ENCODE data around the gene FHIT. TPM values are rescaled to one million over a fixed set of nuclear protein-coding genes. Genes with fewer than 3 reads are reported as not detected.

FHIT gene
- polyA plus RNA-seq, 1 of the 3 experiments (the other 2 are of a cell fraction): 0.41 TPM

DNA sequence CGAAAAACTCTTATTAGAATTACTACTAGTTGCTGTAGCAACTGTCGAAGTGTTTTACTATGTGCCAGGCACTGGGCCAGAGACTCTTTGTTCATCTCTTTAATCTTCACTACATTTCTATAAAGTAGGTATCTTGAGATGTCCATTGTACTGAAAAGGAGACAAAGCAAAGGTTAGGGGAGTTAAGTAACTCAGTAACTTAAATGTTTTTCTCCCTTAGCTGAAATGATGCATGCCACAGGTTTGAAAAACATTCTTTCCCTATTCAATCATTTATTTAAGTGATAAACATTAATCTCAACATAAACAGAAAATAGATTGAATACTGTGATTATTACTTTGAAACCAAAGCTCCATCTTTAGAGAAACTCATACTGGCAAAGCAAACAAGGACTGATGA is 776.2 kb downstream of the FHIT start:
- Histone ChIP-seq H3K9me2 (no peaks in the 10 kb centered on the region), H4K20me1 (ENCODE audit: insufficient read depth) (no peaks in the 10 kb centered on the region), H3K4me1 (ENCODE audit: control insufficient read depth in 1 of 2, insufficient read depth in 2 of 2, low read depth in 1 of 2, low read length in 1 of 2) (no peaks in the 10 kb centered on the region), H3K4me2 (no peak overlapping the region), H3F3A (replicated peaks; ENCODE audit: insufficient read depth) (no peaks in the 10 kb centered on the region), H3K9me3 (no peaks in the 10 kb centered on the region), H3K79me2 (ENCODE audit: insufficient read depth) (no peaks in the 10 kb centered on the region), H2AFZ (ENCODE audit: low read depth) (no peak overlapping the region), H3K4me3 (ENCODE audit: low read depth in 2 of 2, low read length in 1 of 2) (no peak overlapping the region), H3K27ac (ENCODE audit: low read depth in 2 of 2, low read length in 1 of 2) (no peak overlapping the region), H3K27me3 (ENCODE audit: insufficient read depth) (no peaks in the 10 kb centered on the region), H3K9ac (no peak overlapping the region), H3K36me3 (replicated peaks in 1 of 2; ENCODE audit: control insufficient read depth in 1 of 2, insufficient read depth in 2 of 2, low read length in 1 of 2) (no peaks in the 10 kb centered on the region)
- WGBS (ENCODE audit: low lambda C conversion rate): 35% methylated on average over 2 of the region's 2 CpGs
- DNase-seq: no peak
- TF ChIP-seq RXRA (IDR thresholded peaks at IDR 0.05; ENCODE audit: borderline replicate concordance, low read depth) (no peak), FOXM1 (IDR thresholded peaks at IDR 0.05; ENCODE audit: low read depth) (no peak), POLR2AphosphoS5 (IDR thresholded peaks at IDR 0.05; ENCODE audit: low read depth, low read length) (no peak), RFX5 (IDR thresholded peaks at IDR 0.05; ENCODE audit: low read length) (no peak), GABPA (IDR thresholded peaks at IDR 0.05; ENCODE audit: low read depth) (no peak), NFIC (IDR thresholded peaks at IDR 0.05; ENCODE audit: borderline replicate concordance) (no peak), NRF1 (IDR thresholded peaks at IDR 0.05; ENCODE audit: low read depth, low read length) (no peak), MEF2A (IDR thresholded peaks at IDR 0.05; ENCODE audit: borderline replicate concordance, low read depth) (no peak), TEAD4 (IDR thresholded peaks at IDR 0.05; ENCODE audit: borderline replicate concordance, insufficient read depth) (no peak)
- TF ChIP-seq, protein P1, sequence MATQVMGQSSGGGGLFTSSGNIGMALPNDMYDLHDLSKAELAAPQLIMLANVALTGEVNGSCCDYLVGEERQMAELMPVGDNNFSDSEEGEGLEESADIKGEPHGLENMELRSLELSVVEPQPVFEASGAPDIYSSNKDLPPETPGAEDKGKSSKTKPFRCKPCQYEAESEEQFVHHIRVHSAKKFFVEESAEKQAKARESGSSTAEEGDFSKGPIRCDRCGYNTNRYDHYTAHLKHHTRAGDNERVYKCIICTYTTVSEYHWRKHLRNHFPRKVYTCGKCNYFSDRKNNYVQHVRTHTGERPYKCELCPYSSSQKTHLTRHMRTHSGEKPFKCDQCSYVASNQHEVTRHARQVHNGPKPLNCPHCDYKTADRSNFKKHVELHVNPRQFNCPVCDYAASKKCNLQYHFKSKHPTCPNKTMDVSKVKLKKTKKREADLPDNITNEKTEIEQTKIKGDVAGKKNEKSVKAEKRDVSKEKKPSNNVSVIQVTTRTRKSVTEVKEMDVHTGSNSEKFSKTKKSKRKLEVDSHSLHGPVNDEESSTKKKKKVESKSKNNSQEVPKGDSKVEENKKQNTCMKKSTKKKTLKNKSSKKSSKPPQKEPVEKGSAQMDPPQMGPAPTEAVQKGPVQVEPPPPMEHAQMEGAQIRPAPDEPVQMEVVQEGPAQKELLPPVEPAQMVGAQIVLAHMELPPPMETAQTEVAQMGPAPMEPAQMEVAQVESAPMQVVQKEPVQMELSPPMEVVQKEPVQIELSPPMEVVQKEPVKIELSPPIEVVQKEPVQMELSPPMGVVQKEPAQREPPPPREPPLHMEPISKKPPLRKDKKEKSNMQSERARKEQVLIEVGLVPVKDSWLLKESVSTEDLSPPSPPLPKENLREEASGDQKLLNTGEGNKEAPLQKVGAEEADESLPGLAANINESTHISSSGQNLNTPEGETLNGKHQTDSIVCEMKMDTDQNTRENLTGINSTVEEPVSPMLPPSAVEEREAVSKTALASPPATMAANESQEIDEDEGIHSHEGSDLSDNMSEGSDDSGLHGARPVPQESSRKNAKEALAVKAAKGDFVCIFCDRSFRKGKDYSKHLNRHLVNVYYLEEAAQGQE (IDR thresholded peaks at IDR 0.05; ENCODE audit: low read depth, low read length): no peak
- POLR2A ChIA-PET: no interaction called here
- CTCF ChIA-PET: interaction anchor here (1.4 kb wide), 3 partner anchors 11 to 14 kb away, joined by 3 to 4 read pairs (median 4); no protein-coding TSS in a partner anchor

DNA sequence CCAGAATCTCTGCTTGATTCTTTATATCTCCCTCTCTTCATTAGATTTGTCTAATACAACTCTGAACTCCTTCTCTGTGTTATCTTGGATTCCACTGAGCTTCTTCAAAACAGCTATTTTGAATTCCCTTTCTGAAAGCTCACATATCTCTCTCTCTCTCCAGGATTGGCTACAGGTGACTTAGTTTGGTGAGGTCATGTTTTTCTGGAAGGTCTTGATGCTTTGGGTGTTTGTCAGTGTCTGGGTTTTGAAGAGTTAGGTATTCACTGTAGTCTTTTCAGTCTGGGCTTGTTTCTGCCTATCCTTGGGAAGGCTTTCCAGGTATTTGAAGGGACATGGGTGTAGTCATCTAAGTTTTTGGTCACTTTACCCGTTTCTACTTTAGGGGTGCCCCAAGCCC is 781.8 kb downstream of the FHIT start:
- Histone ChIP-seq H3K36me3 (replicated peaks in 1 of 2; ENCODE audit: control insufficient read depth in 1 of 2, insufficient read depth in 2 of 2, low read length in 1 of 2) (no peaks in the 10 kb centered on the region), H3F3A (replicated peaks; ENCODE audit: insufficient read depth) (no peaks in the 10 kb centered on the region), H3K4me3 (ENCODE audit: low read depth in 2 of 2, low read length in 1 of 2) (no peak overlapping the region), H2AFZ (ENCODE audit: low read depth) (no peak overlapping the region), H3K4me1 (ENCODE audit: control insufficient read depth in 1 of 2, insufficient read depth in 2 of 2, low read depth in 1 of 2, low read length in 1 of 2) (no peaks in the 10 kb centered on the region), H3K27me3 (ENCODE audit: insufficient read depth) (no peaks in the 10 kb centered on the region), H3K79me2 (ENCODE audit: insufficient read depth) (no peaks in the 10 kb centered on the region), H3K9ac (no peak overlapping the region), H3K9me3 (no peaks in the 10 kb centered on the region), H3K4me2 (no peak overlapping the region), H3K27ac (ENCODE audit: low read depth in 2 of 2, low read length in 1 of 2) (no peak overlapping the region), H3K9me2 (no peaks in the 10 kb centered on the region), H4K20me1 (ENCODE audit: insufficient read depth) (no peaks in the 10 kb centered on the region)
- POLR2A ChIA-PET: no interaction called here
- 0% methylated on average over 1 of the region's 1 CpG for WGBS (ENCODE audit: low lambda C conversion rate)
- CTCF ChIA-PET: no interaction called here
- TF ChIP-seq GABPA (IDR thresholded peaks at IDR 0.05; ENCODE audit: low read depth): no peak
- DNase-seq: no peak
